Activated T-helper 17 cell treated with anti-CD3 and anti-CD28 coated beads, Interleukin-2, amount 50 U/mL, for 72 hours (primary cell): ENCODE measurements around the gene OMP. TPM values are rescaled to one million over a fixed set of nuclear protein-coding genes. Genes with fewer than 3 reads are reported as not detected.

Experiments
- ATAC-seq: fragments of 150-1000 bp; cut with Tn5 transposase; replicated peaks from 2 replicates; pipeline ENCODE4 v1.10.0; 2021; ENCODE audit warnings: mild to moderate bottlenecking, moderate library complexity
- H3K27ac Mint-ChIP-seq: one replicate; pipeline ENCODE4 v1.8.0; 2022; ENCODE audit warnings: mixed read lengths
- H3K27me3 Mint-ChIP-seq: one replicate; pipeline ENCODE4 v1.8.0; 2022; ENCODE audit warnings: mixed read lengths
- H3K36me3 Mint-ChIP-seq: one replicate; pipeline ENCODE4 v1.8.0; 2022; ENCODE audit warnings: low read depth, mild to moderate bottlenecking, mixed read lengths
- H3K4me1 Mint-ChIP-seq: one replicate; pipeline ENCODE4 v1.8.0; 2022; ENCODE audit warnings: mixed read lengths
- H3K4me3 Mint-ChIP-seq: one replicate; pipeline ENCODE4 v1.8.0; 2022; ENCODE audit warnings: mild to moderate bottlenecking, mixed read lengths
- H3K9me3 Mint-ChIP-seq: one replicate; pipeline ENCODE4 v1.8.0; 2022; ENCODE audit warnings: mixed read lengths
- total RNA-seq, 2 donors: library from RNA; stranded (reverse); gene quantifications; one replicate each; pipeline ENCODE4 v1.2.3, GENCODE V29; 2022

OMP gene
- total RNA-seq, 2 donors from 2014 or later = not detected

DNA sequence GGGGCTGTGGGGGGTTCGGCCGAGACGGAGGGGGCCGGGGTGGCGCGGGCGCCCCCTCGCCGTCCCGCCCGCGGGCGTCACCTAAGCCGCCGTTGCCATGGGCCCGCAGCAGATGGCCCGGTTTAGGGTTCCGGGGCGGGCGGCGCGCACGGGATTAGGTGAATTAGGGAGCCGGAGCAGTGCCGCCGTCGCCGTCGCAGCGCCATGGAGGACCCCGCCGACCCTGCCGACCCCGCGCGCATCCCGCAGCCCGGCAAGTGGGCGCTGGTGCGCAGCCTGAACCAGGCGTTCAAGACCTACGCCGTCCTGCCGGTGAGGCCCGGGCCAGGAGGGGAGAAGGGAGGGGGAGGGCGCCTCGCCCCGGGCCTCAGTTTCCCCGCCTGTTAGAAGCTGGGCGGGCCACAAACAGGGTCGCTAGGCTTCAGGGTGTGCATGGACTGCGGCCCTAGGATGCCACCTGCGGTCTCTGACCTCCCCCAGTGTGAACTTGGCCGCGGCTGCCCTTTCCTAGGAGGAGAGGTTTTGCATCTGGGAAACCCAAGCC, 35.5 kb downstream of the OMP start:
- Mint-ChIP-seq H3K4me3 (no peak overlapping the region), H3K9me3 (no peaks in the 10 kb centered on the region), H3K27me3 (peaks cover 12% of the 10 kb centered on the region), H3K4me1 (peaks cover 22% of the 10 kb centered on the region), H3K36me3 (no peaks in the 10 kb centered on the region), H3K27ac (no peak overlapping the region)
- no peak for ATAC-seq

DNA sequence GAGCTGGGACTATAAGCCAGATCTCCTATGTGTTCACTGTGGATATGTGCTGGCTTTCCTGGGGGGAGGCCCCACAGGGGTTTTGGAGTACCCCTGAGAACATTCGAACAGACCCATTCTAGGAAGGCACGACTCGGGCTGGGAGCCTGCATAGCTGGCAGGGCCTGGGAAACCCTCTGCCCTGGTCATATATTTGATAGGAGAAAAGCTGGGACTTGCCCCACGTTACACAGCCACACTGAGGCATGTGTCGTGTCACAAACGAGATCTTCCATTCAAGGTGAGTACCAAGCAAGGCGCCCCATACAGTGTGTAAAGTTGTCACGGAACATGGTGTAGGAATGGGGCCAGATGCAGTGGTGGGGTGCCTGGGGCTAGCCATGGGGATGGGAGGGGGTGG, 36.6 kb downstream of the OMP start:
- Mint-ChIP-seq H3K27me3 (peaks cover 12% of the 10 kb centered on the region), H3K9me3 (no peaks in the 10 kb centered on the region), H3K36me3 (no peaks in the 10 kb centered on the region), H3K27ac (no peak overlapping the region), H3K4me1 (peaks cover 26% of the 10 kb centered on the region), H3K4me3 (no peak overlapping the region)
- no peak for ATAC-seq

DNA sequence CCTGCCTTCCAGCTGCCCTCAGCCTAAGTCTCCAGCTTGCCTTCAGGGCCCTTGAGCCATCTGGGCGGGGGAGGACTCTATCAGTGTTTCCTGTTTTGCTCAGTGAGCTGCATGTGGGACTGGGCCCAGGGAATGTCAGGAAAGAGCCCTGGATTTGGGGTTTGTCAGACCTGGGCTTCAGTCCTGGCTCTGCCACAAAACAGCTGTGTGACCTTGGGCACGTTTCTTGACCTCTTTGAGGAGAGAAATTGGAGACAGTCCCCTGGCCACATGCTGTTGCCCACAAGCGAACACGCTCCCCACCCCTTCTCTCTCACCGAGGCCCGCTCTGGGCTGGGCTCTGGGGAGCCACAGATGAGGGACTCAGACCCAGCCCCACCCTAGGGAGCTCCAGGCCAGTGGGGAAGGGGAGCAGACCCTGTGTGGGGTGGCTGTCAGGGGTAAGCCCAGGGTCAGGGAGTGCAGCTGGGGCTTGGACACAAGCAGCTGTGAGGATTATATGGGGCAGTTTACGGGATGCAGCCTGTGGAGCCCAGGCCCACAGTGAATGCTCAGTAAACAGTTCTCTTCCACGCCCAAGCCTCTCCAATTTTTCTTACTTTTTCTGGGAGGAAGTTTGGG, 37.7 kb downstream of the OMP start:
- H3K27me3 Mint-ChIP-seq = peaks cover 12% of the 10 kb centered on the region
- H3K4me3 Mint-ChIP-seq = no peak overlapping the region
- no peaks in the 10 kb centered on the region for H3K9me3 Mint-ChIP-seq
- H3K4me1 Mint-ChIP-seq = peaks cover 26% of the 10 kb centered on the region
- no peak for ATAC-seq
- no peak overlapping the region for H3K27ac Mint-ChIP-seq
- no peaks in the 10 kb centered on the region for H3K36me3 Mint-ChIP-seq

DNA sequence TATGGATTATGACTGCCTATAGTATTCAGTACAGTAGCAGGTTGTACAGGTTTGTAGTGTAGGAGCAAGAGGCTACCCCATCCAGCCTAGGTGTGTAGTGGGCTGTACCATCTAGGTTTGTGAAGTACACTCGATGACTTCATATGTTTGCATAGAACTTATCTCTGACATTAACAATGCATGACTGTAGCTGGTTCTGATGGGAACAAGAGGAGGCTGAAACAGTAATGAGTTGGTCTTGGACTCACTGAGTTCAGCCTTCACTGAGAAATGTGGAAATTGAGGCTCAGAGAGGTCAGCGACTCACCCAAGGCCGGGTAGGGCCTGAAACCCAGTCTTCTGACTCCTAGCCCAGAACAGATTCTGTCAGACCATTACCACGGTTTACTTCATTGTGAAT, 38.4 kb downstream of the OMP start:
- Mint-ChIP-seq H3K4me3 (no peak overlapping the region), H3K27ac (no peak overlapping the region), H3K4me1 (peaks cover 23% of the 10 kb centered on the region), H3K27me3 (peaks cover 12% of the 10 kb centered on the region), H3K9me3 (no peaks in the 10 kb centered on the region), H3K36me3 (no peaks in the 10 kb centered on the region)
- peak; percentile 83 for ATAC-seq

DNA sequence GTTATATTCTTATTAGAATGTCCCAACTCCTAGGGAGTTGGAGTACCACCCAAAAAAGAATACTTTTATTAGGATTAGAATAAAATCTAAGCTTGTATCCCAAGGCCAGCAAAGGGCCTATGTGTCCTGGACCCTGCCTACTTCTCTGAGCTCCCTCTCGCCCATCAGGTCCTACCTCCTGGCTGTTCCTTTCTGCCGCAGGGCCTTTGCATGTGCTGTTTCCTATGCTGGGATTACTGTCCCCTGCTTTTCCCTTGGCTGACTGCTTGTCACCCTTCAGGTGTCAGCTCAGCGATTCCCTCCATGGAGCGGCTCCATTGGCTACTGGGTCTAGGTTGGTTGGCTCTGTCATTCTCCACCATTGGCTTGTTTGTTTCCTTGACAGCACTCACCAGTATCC, 38.8 kb downstream of the OMP start:
- H3K27ac Mint-ChIP-seq = no peak overlapping the region
- peaks cover 18% of the 10 kb centered on the region for H3K4me1 Mint-ChIP-seq
- ATAC-seq = no peak
- H3K4me3 Mint-ChIP-seq = no peak overlapping the region
- peaks cover 10% of the 10 kb centered on the region for H3K27me3 Mint-ChIP-seq
- H3K36me3 Mint-ChIP-seq = no peaks in the 10 kb centered on the region
- H3K9me3 Mint-ChIP-seq = no peaks in the 10 kb centered on the region

DNA sequence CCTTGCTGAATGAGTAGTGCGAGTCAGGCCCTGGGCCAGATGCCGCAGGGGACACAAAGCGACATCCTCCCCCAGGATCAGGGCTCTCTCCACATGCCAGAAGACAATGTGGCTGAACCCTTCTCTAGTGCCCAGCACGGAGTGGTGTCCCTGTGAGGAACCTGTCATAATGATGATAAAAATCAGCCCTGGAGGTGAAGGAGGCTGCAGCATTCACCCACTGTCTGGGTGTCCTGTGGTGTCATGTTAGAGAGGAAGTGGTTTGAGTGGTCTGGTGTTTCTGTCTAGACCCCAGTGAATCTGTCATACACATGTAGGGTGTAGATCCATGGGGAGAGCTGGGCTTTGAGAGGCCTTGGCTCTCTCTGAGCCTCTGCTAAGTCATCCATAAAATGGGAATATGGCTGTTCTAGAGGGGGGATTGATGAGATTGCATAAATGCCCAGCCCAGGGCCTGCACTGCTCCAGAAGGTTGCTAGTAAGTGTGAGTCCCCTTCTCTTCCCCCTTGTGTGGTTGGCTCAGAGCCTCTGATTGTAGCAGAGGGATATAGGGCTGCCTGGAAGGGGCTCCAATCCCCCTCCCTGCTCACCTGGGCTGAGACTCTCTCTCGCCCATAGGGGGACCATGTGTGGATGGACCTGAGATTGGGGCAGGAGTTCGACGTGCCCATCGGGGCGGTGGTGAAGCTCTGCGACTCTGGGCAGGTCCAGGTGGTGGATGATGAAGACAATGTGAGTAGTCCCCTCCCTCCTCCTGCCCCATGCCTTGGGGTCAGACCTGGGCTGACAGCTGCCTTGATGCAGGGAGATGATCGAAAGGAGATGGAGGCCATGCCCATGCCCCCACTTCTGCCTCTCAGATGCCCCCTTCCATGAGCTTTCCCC, 39.7 kb downstream of the OMP start:
- Mint-ChIP-seq H3K9me3 (no peaks in the 10 kb centered on the region), H3K27me3 (peaks cover 2% of the 10 kb centered on the region), H3K27ac (peak overlapping the region; percentile 2), H3K4me3 (no peak overlapping the region), H3K4me1 (peaks cover 13% of the 10 kb centered on the region), H3K36me3 (no peaks in the 10 kb centered on the region)
- peak; percentile 60 for ATAC-seq

DNA sequence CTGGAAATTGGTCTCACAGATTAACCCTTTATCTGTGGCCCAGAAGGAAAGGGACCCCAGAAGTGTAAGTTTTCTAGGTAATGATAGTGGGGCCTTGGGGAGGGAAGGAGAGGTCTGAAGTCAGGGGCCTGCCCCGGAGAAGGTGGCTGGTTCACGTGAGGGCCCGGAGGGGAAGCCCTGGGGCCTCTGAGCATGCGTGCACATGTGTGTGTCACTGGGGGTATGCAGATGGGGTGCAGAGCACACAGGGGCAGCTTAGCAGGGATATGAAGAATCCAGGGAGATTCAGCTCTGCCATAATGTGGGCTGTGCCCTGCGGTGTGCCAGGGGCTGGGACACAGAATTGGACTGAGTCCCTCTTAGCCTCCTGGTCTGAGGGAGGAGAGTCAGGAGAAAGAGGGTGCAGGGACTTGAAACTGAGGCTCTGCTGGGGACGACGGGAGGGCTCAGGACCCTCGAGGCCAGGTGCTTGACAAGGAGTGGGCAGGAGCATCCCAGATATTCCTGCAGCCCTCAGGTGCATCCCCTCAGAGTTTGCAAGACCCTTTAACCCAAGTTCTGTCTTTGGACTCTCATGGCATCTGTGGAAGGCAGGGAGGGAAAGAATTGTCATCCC, 40.9 kb downstream of the OMP start:
- H3K4me1 Mint-ChIP-seq = peaks cover 13% of the 10 kb centered on the region
- no peaks in the 10 kb centered on the region for H3K36me3 Mint-ChIP-seq
- no peak for ATAC-seq
- no peak overlapping the region for H3K4me3 Mint-ChIP-seq
- no peaks in the 10 kb centered on the region for H3K9me3 Mint-ChIP-seq
- H3K27me3 Mint-ChIP-seq = no peaks in the 10 kb centered on the region
- peak overlapping the region; percentile 12 for H3K27ac Mint-ChIP-seq

DNA sequence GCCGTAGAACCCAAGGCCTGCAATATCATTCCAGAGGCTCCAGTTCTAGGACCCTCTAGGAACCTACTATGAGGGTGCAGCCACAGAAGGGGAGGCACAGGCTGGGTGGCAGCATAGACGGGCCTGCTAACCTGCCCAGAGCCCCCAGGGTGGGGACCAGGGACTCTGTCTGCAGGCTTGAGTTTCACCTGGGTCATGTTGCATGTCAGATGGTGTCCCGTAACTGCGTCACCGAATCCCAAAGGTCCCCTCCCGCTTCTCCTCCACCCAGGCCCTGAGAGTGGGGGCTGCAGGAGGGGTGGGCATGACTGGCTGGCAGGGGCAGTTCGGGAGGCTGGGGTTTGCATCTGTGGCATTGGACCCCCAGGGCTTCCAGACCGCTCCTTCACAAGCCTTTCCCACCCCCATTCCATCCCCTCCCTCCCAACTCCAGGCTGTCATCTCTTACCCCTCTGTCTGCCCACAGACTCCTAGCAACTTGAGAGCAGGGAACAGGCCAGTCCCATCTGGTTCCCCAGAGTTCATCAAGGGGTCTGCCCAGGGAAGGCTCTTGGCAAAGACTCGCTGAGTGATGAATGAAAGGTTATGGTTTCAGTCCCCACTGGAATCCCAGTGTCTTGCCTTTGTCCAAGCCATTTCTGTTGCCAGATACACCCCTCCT, 41.7 kb downstream of the OMP start:
- Mint-ChIP-seq H3K36me3 (no peaks in the 10 kb centered on the region), H3K4me1 (peaks cover 13% of the 10 kb centered on the region), H3K27ac (no peak overlapping the region), H3K4me3 (no peak overlapping the region), H3K9me3 (no peaks in the 10 kb centered on the region), H3K27me3 (no peaks in the 10 kb centered on the region)
- no peak for ATAC-seq

DNA sequence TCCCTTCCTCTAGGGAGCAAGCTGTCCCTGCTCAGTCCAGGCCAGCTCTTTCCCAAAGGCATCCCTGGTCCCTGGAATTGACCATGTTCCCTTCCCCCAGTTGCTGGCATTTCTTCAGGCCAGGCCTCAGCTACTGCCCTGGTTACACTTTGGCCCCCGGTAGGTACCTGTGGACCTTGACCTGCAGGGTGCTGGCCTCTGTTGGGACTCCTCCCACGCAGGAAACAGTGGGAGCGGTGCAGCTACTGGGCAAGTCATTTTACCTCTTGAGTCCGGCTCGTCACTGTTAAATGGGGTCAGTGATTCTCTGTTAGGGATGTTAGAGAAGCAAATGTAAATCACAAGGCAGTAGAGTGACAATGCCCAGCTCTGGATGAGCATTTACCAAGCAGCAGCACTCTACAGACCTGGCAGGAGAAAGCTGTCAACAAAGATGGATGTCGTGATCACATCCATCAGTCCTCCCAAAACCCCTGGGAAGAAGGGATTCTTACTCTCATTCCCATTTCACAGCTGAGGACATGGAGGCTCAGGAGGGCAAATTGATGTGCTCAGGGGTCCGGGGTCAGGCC, 42.3 kb downstream of the OMP start:
- no peak overlapping the region for H3K4me3 Mint-ChIP-seq
- ATAC-seq = no peak

DNA sequence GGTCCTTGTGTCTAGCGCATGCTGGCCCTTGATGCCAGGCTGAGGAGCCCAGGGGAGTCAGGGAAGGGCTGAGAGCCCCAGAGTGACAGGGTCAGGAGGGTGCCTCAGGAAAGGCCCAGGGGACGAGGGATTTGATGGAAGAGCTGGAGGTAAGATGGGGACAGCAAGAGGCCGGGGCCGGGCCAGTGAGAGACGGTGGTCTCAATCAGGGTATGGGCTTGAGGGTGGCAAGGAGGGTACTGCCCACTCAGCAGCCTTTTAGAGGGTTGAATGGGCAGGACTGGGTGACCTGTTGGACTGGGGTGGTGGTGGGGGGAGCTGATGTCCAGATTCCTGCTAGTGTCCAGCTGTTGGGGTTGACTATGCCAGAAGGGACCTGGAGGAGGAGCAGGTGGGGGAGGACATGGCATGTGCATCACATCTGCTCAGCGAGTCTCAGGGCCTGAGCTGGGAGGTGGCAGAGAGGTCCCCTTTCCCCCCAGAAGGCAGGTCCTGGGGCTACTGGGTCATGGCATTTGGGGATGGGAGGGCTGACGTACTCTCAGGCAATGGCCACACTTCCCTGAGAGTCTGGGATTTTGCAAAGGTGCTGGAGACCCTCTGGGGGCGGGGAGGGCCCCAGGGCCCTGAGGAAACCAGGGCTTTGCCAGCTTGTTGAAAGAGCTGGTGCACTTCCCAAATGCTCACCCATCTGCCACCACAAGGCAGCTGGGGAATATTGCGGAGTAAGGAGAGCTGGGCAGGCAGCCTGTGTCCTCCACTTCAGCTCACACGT, 43.8 kb downstream of the OMP start:
- H3K27ac Mint-ChIP-seq = no peak overlapping the region
- no peak overlapping the region for H3K4me3 Mint-ChIP-seq
- no peak for ATAC-seq
- H3K9me3 Mint-ChIP-seq = no peaks in the 10 kb centered on the region
- no peaks in the 10 kb centered on the region for H3K27me3 Mint-ChIP-seq
- H3K4me1 Mint-ChIP-seq = peaks cover 14% of the 10 kb centered on the region
- no peaks in the 10 kb centered on the region for H3K36me3 Mint-ChIP-seq

More for the DNA sequence above, 42.3 kb downstream of the OMP start:
- Mint-ChIP-seq H3K27me3 (no peaks in the 10 kb centered on the region), H3K9me3 (no peaks in the 10 kb centered on the region), H3K27ac (no peak overlapping the region), H3K4me1 (peaks cover 13% of the 10 kb centered on the region), H3K36me3 (no peaks in the 10 kb centered on the region)

DNA sequence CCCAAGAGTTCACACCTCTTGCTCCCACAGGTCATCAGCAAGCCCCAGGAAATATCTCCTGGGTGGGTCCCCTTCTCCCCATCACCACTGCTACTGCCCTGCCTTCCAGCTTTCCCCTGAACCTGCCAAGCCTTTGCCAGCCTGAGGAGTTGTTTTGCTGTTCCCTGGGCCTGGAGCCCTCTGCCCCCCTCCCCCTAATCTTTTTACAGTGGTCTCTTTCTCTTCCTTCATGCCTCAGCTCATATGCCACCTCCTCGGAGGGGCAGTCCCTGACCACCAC, 44.3 kb downstream of the OMP start:
- Mint-ChIP-seq H3K9me3 (no peaks in the 10 kb centered on the region), H3K36me3 (no peaks in the 10 kb centered on the region), H3K27ac (no peak overlapping the region), H3K27me3 (no peaks in the 10 kb centered on the region), H3K4me3 (no peak overlapping the region), H3K4me1 (peaks cover 18% of the 10 kb centered on the region)
- no peak for ATAC-seq

DNA sequence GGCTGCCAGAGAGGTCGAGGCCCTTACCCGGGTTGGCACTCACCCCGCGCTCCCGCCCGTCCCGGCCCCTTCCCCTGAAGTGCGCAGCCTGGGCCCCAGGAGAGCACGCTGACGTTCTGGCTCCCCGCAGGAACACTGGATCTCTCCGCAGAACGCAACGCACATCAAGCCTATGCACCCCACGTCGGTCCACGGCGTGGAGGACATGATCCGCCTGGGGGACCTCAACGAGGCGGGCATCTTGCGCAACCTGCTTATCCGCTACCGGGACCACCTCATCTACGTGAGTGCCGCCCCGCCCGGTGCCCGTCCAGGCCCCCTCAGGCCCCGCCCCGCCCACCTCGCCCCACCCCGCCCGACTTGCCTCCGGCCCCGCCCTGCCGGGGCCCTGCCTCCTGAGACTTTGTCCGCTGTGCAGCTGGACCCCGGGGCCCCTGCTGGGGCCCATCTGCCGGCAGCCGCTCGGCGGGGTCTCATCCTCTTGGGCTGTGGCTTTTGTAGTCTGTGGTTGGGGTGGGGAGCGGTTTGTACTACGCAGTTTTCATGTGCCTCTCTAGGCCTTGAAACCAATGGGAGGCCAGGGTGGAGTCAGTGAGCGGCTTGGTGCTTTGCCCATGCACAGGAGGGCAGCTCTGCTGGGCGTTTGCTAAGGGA, 45.2 kb downstream of the OMP start:
- Mint-ChIP-seq H3K27me3 (no peaks in the 10 kb centered on the region), H3K27ac (peak overlapping the region; percentile 74), H3K4me3 (peak overlapping the region; percentile 63), H3K9me3 (no peaks in the 10 kb centered on the region), H3K4me1 (peaks cover 21% of the 10 kb centered on the region), H3K36me3 (no peaks in the 10 kb centered on the region)
- ATAC-seq = peak; percentile 42

DNA sequence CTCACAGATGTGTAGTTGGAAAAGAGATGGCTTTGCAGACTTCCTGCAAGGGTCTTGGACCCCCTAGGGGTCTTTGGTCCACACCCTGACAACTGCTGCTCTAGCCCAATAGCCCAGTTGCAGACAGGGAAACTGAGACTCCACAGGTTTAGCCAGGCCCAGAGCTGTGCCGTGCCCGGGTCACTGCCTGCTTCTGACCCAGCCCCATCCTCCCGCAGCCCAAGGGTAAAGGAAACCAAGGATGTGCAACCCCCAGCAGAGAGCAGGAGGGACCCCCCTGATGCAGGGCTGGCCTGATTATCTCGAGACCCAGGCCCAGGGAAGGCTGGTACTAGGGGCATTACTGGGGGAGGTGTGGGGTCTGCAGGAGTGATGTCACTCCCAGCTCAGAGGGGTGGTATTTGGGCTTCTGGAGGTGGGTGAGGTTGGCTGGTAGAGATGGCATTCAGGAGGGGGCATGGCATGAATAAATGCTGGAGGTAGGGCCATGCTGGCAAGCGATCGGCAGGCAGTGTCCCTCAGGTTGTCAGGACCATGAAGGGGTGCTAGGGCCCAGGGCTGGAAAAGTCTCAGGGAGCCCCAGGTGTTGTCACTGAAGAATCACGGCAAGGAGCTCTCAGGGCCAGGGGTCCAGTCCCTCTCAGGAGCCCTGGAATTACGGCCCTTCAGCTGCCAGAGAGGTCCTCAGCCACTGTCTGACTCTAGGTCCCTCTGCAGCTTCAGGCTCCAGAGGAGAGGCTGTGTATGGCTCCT, 46.5 kb downstream of the OMP start:
- ATAC-seq = no peak
- Mint-ChIP-seq H3K4me3 (peak overlapping the region; percentile 63), H3K27me3 (no peaks in the 10 kb centered on the region), H3K36me3 (no peaks in the 10 kb centered on the region), H3K27ac (no peak overlapping the region), H3K4me1 (peaks cover 26% of the 10 kb centered on the region), H3K9me3 (no peaks in the 10 kb centered on the region)
